Keratinocyte (primary cell): ENCODE results near the gene CLDN10. TPM values are rescaled to one million over a fixed set of nuclear protein-coding genes. Genes with fewer than 3 reads are reported as not detected.

Experiments used
- DNase-seq: peaks from one replicate; pipeline ENCODE4 v3.0.0-alpha.2; 2011; ENCODE audit warnings: low read depth, missing footprints, low spot score
- FAIRE-seq: peaks from 2 replicates; lab custom pipeline; 2011; peaks lifted over from hg19 to GRCh38; lab: Jason Lieb, UNC
- H2AFZ ChIP-seq: 2 replicates; pipeline ENCODE4 v1.6.0; 2012; ENCODE audit warnings: low read length, control low read depth, inconsistent platforms; ENCODE audit not compliant: control insufficient read depth
- H3K27ac ChIP-seq: 2 replicates; pipeline ENCODE4 v1.5.1; 2011; ENCODE audit warnings: low read length; ENCODE audit not compliant: control insufficient read depth, insufficient read depth
- H3K27me3 ChIP-seq: 3 replicates; pipeline ENCODE4 v1.6.0; 2011; ENCODE audit warnings: low read length; ENCODE audit not compliant: control insufficient read depth, insufficient read depth; ENCODE audit errors: extremely low read depth
- H3K36me3 ChIP-seq, 2 experiments: 2 replicates in 1 of 2; 3 replicates in 1 of 2; pipeline ENCODE4 v1.5.1; 2011; ENCODE audit warnings: low read length in 2 of 2, mild to moderate bottlenecking in 1 of 2; ENCODE audit not compliant: control insufficient read depth in 2 of 2, insufficient read depth in 2 of 2; ENCODE audit errors: extremely low read depth in 1 of 2
- H3K4me1 ChIP-seq: 3 replicates; pipeline ENCODE4 v1.5.1; 2011; ENCODE audit warnings: low read length; ENCODE audit not compliant: control insufficient read depth, insufficient read depth; ENCODE audit errors: extremely low read depth
- H3K4me2 ChIP-seq: 3 replicates; pipeline ENCODE4 v1.6.0; 2011; ENCODE audit warnings: low read depth, low read length; ENCODE audit not compliant: control insufficient read depth, insufficient read depth; ENCODE audit errors: extremely low read depth
- H3K4me3 ChIP-seq, 3 experiments: fragments of 200-600 bp in 1 of 3; sonication (generic) in 1 of 3; 2 replicates in 2 of 3; 3 replicates in 1 of 3; pipeline ENCODE4 v1.5.1; 2011 to 2016; ENCODE audit warnings: low read length in 3 of 3, mild to moderate bottlenecking in 3 of 3, control low read depth in 2 of 3, inconsistent platforms in 1 of 3, low read depth in 1 of 3, mixed read lengths in 1 of 3, mixed run types in 1 of 3, moderate library complexity in 1 of 3; ENCODE audit not compliant: control insufficient read depth in 2 of 3, insufficient read depth in 2 of 3; ENCODE audit errors: extremely low read depth in 1 of 3
- H3K79me2 ChIP-seq: 2 replicates; pipeline ENCODE4 v1.6.0; 2012; ENCODE audit warnings: low read length; ENCODE audit not compliant: control insufficient read depth, insufficient read depth
- H3K9ac ChIP-seq: 3 replicates; pipeline ENCODE4 v1.6.0; 2011; ENCODE audit warnings: low read length; ENCODE audit not compliant: control insufficient read depth, insufficient read depth; ENCODE audit errors: extremely low read depth
- H3K9me1 ChIP-seq: 3 replicates; pipeline ENCODE4 v1.6.0; 2011; ENCODE audit warnings: low read length; ENCODE audit not compliant: control insufficient read depth, insufficient read depth; ENCODE audit errors: extremely low read depth
- H3K9me3 ChIP-seq: 2 replicates; pipeline ENCODE4 v1.5.1; 2012; ENCODE audit warnings: low read depth, low read length; ENCODE audit not compliant: control insufficient read depth
- H4K20me1 ChIP-seq: 3 replicates; pipeline ENCODE4 v1.6.0; 2011; ENCODE audit warnings: low read length; ENCODE audit not compliant: control insufficient read depth, insufficient read depth; ENCODE audit errors: extremely low read depth
- dilution Hi-C: fragments of 300-500 bp; cut with MboI; formaldehyde crosslinking; loops from one replicate; pipeline ENCODE4 v1.7.0; 2020; ENCODE audit warnings: low sequenced_read_pairs; ENCODE audit not compliant: extremely low pct_ligation_motif_present
- polyA plus RNA-seq, 5 experiments: library from polyadenylated mRNA; depleted of rRNA in 3 of 5; stranded (reverse) in 3 of 5; stranded (forward) in 1 of 5; unstranded in 1 of 5; fragments of >200 nt; gene quantifications; 1 replicate in 1 of 5; 2 replicates in 3 of 5; 3 replicates in 1 of 5; pipeline versions ENCODE4 v1.2.1 to v1.2.3, GENCODE V29; 2011 to 2012; ENCODE audit warnings: missing spikeins in 2 of 5, low read depth in 1 of 5, low replicate concordance in 1 of 5
- TF ChIP-seq, protein P1 (sequence below), 3 experiments: IDR thresholded peaks in 1 of 3; conservative IDR thresholded peaks in 1 of 3; optimal IDR thresholded peaks in 1 of 3; 2 replicates in 2 of 3; 3 replicates in 1 of 3; pipeline versions ENCODE3 to v1.5.1; 2011; ENCODE audit warnings: low read length in 3 of 3, mild to moderate bottlenecking in 3 of 3, moderate library complexity in 2 of 3, control low read depth in 1 of 3, inconsistent platforms in 1 of 3; ENCODE audit not compliant: insufficient read depth in 2 of 3; ENCODE audit errors: extremely low read depth in 1 of 3

The CLDN10 gene
- polyA plus RNA-seq, 1 donor (not counting 4 experiments of a cell fraction or from before 2014, with no cell fraction given), result not detected

- Histone ChIP-seq H2AFZ (no peak overlapping the region), H3K79me2 (no peaks in the 10 kb centered on the region), H3K4me3 (no peak overlapping the region), H4K20me1 (no peaks in the 10 kb centered on the region), H3K36me3 (no peaks in the 10 kb centered on the region), H3K9me1 (no peaks in the 10 kb centered on the region), H3K9ac (no peak overlapping the region), H3K27me3 (no peaks in the 10 kb centered on the region), H3K9me3 (no peaks in the 10 kb centered on the region), H3K4me1 (no peaks in the 10 kb centered on the region), H3K27ac (no peak overlapping the region), H3K4me2 (no peak overlapping the region)
- TF ChIP-seq, protein P1, sequence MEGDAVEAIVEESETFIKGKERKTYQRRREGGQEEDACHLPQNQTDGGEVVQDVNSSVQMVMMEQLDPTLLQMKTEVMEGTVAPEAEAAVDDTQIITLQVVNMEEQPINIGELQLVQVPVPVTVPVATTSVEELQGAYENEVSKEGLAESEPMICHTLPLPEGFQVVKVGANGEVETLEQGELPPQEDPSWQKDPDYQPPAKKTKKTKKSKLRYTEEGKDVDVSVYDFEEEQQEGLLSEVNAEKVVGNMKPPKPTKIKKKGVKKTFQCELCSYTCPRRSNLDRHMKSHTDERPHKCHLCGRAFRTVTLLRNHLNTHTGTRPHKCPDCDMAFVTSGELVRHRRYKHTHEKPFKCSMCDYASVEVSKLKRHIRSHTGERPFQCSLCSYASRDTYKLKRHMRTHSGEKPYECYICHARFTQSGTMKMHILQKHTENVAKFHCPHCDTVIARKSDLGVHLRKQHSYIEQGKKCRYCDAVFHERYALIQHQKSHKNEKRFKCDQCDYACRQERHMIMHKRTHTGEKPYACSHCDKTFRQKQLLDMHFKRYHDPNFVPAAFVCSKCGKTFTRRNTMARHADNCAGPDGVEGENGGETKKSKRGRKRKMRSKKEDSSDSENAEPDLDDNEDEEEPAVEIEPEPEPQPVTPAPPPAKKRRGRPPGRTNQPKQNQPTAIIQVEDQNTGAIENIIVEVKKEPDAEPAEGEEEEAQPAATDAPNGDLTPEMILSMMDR (optimal IDR thresholded peaks at IDR 0.05 in 1 of 3, IDR thresholded peaks at IDR 0.05 in 1 of 3, conservative IDR thresholded peaks at IDR 0.05 in 1 of 3; ENCODE audit: extremely low read depth in 1 of 3, insufficient read depth in 2 of 3, low read length in 3 of 3), result no peak
- DNase-seq, result no peak
- dilution Hi-C loops, result no loop called here
- FAIRE-seq, result no peak
Observed at GRCh38 chr13:95629071-95629470, 76.6 kb downstream of the CLDN10 start.

Other genes with a start within 250 kb of the CLDN10 start
- gene DZIP1, start 92.0 kb downstream of the CLDN10 start, polyA plus RNA-seq, result 0.88 to 1.4 TPM (median 1.3 TPM) in 3 replicates
- gene DNAJC3, start 124.4 kb downstream of the CLDN10 start, polyA plus RNA-seq, result 11.5 to 26.4 TPM (median 23.8 TPM) in 3 replicates